GM21423 (cell line): Measurements from ENCODE around the gene FMN1.

Experiments used
- ATAC-seq: cut with Tn5 transposase; IDR thresholded peaks from one replicate; pipeline ENCODE4 v1.9.1; 2021; ENCODE audit warnings: mild to moderate bottlenecking, moderate library complexity; ENCODE audit not compliant: unreplicated experiment

FMN1 gene

DNA sequence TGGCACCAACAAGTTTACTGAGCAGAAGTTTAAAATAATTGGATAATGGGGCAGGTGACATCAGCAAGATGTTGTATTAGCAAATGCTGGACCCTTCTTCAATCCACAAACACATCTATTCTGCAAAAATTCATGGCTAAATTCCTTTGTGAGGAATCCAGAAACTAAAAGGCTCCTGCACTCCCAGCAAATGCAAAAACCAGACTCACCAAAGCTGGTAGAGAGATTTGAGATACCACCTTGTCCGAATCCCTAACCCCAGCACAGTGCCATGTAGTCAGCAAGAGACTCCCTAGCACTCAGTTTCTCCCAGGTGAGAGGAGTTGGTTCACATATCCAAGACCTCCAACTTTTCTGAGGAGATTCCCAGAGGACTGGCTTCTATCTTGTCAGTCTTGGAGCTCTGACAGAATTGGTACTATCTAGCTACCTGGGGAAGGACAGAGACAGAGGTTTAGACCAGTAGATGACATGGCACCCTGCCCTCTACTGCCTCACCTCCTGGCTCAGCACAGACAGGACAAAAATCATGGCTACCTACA is 454.9 kb downstream of the FMN1 start:
- ATAC-seq = no peak

DNA sequence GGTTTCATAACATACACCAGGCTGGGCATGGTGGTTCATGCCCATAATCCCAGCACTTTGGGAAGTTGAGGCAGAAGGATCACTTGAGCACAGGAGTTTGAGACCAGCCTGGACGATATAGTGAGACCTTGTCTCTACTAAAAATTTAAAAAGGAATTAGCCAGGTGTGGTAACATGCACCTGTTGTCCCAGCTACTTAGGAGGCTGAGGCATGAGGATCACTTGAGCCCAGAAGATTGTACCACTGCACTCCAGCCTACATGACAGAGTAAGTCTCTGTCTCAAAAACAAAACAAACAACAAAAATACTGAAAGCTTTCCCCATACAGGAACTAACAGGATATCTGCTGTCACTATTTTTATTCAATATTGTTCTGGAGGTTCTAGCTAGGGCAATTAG is 455.8 kb downstream of the FMN1 start:
- no peak for ATAC-seq

- no peak for ATAC-seq
Measured at GRCh38 chr15:32737304-32737703, 457.2 kb downstream of the FMN1 start.

DNA sequence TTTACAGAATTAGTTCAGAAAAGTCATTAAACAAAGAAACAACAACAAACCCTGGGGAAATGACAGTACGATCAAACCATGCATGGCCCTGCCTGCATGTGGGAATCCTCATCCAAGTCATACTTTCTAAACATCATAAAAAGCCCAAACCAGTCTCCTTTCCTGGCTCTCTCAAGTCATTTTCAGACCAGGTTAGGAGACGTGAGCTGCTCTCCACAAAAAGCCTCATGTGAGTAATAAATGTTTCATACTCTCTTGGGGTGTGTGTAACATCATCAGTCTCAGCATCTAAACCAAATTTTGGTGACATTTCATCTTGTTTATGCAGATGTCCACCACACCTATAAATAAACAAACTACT is 457.8 kb downstream of the FMN1 start:
- ATAC-seq = no peak

DNA sequence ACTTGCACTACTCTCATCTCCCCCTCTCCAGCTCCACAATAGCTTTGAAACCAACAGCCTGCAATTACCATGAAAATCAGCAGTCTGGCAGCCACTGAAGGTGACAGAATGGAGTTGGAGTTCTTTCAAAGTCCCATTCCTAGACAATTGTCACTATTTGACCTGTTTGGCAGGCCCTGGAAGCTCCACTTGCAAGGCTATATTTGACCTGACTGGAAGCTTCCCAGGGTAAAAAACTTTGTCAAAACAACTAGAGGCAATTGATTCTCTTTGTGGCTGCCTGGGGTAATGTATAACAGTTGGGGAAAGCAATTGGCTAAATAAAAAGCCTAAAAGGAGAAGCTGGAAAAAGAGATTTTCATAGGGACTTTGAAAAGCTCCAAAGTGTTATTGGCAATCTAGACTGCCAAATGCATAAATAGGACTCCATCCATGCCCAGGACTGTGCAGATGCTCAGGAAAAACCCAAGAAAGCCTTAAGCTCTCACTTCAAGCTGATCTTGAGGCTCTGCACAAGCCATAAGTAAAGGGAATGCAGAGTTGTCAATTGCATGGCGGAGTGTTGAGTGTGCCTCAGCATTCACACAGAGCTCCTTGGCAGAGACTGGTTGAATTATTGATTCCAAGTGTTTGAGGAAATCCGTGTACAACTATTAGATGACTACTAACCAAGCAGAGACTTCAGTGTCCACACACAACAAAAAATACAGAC is 458.4 kb downstream of the FMN1 start:
- ATAC-seq = no peak

- ATAC-seq = no peak
Measured at GRCh38 chr15:32733281-32733680, 461.2 kb downstream of the FMN1 start.

DNA sequence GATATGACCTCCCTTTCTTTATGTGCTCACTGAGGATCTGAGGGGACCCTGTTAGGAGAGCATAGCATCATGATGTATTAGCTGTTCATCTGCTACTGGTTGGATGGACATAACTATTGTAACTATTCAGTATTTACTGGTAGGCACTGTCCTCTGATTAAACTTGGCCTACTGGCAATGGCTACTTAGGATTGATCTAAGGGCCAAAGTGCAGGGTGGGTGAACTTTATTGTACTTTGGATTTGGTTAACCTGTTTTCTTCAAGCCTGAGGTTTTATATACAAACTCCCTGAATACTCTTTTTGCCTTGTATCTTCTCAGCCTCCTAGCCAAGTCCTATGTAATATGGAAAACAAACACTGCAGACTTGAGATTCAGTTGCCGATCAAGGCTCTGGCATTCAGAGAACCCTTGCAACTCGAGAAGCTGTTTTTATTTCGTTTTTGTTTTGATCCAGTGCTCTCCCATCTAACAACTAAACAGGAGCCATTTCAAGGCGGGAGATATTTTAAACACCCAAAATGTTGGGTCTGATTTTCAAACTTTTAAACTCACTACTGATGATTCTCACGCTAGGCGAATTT is 461.8 kb downstream of the FMN1 start:
- ATAC-seq = no peak

- ATAC-seq = no peak
Measured at GRCh38 chr15:32730677-32731654, 463.5 kb downstream of the FMN1 start.

GRCh38 chr15:32729700-32730395 is 464.7 kb downstream of the FMN1 start:
- no peak for ATAC-seq

GRCh38 chr15:32723171-32723948 is 471.2 kb downstream of the FMN1 start:
- peak; percentile 88 for ATAC-seq

- no peak for ATAC-seq
Measured at GRCh38 chr15:32722136-32722535, 472.4 kb downstream of the FMN1 start.

DNA sequence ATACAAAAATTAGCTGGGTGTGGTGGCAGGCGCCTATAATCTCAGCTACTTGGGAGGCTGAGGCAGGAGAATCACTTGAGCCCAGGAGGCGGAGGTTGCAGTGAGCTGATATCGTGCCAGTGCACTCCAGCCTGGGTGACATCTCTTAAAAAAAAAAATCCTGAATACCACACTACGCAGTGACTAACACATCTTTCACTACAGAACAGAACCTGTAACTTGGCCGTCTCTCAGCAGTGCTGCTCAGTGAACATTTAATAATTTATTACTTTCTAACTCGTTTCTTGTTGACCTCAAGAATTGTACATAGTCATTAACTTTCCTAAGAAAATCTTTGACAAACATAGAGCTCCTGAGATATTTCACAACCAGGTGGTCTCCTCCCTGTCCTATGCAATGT is 472.9 kb downstream of the FMN1 start:
- no peak for ATAC-seq

DNA sequence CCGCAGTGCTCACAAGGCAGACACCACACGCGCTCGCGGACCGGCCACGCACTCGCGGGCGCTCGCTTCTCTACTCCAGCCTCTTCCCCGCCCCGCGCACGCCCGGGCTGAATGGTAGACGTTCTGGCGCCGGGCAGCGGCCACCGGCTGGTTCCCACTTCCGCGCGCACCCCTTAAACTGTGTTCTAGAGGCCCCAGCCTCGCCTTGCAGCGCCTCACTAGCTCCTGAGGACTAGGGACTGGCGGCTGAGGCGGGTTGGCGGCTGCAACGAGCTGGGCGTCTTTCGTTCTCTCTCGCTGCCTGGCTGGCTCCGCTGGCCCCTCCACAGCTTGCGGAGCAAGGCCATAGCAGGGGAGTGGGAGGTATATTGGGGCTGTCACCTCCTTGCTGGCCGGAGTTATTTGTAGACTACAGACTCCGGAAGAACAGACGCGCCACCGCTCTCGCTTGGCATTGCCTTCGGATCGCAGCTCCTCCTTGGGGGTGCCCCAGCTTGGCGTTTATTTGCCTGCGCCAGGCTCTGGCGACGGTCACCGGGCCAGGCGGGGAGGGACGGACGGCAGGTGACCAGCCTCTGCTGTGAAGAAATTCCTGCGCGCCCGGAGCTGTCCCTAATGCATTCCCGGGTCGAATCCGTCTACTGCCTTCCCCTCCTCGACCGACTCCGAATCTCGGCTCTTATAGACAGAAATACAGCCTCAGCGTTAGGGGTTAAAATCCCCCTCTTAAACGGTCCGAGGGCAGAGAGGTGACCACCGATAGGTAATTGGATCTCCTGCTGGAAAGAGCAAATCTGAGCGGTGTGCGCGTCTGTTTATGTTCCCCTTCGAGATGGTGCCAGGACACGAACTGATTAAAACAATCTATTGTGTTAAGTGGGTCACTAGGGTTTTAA is 475.4 kb downstream of the FMN1 start:
- ATAC-seq = no peak

DNA sequence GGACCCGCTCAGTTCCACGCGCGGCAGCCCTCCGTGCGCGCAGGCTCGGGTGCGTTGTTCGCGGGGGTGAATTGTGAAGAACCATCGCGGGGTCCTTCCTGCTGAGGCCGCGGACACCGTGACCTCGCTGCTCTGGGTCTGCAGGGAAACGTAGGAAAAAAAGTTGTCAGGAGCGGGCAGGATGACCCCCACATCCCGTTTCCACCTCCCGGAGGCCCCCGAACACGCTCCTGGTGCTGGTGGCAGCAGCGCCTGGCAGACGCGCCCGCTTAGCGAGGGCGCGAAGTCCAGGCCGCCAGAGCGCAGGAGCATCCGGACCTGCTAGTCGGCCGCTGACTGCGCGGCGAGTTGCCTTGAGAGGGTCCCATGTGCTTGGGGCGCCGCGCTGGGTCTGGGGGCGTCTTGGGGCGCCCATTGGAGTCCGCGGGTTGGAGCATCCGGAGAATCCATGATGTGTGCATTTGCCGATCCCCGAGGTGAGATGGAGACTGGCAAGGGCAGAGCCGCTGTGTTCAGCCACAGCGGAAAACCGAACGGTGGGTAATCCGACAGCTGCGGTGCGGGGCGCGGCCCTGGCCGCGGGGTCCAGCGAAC is 476.2 kb downstream of the FMN1 start:
- ATAC-seq = no peak

- no peak for ATAC-seq
Measured at GRCh38 chr15:32717426-32718226, 476.9 kb downstream of the FMN1 start, which contains the start of gene GREM1. Gene GREM1, plus strand, starts transcription at chr15:32718004. Its CDS starts 12,687 bp downstream, at chr15:32730691.

GRCh38 chr15:32716915-32717425 is 477.5 kb downstream of the FMN1 start:
- ATAC-seq = no peak

DNA sequence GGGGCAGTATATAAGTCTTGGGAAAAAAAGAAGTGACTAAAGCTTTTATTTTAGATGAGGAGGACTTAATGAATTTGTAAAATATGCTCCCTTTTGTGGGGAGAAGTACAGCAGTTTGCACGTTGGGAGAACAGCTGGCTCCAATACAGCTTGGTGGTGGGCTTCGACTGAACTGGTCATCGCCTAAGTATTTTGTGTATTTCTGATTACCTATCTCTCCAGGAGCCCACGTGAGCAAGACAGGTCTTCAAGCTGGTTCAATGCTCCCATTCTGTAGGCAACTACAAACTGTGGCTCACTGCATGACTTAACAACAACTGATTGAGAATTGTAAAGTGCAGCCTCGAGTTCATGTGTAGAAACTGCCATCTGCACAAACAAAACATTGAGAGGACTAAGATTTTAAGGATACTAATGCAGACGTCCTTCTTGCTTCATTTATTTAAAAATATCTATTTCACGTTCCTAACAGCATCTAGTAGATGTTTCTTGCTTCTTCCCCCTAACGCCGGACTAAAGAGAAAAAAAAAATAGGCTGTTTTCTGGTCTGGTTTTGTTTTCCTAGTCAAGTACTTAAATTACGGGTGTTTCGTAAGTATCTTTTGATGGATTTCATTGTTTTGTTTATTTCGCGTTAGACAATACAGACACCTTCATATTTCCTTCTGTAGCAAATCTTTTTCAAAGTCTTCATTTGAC is 478.1 kb downstream of the FMN1 start:
- no peak for ATAC-seq
